Activated CD4-positive, alpha-beta T cell treated with anti-CD3 and anti-CD28 coated beads, Interleukin-2, amount 50 U/mL, for 24 hours (primary cell): ENCODE measurements around the gene APOOL.
"Not testable (repeated sequence)": the region's sequence is repeated elsewhere in the genome, so short reads cannot be mapped to it uniquely, and the experiment has no call there.

Experiments
- DNase-seq, 2 donors: peaks; one replicate each; pipeline ENCODE4 v3.0.0-alpha.2; 2020; ENCODE audit warnings: low read depth in 1 of 2, low spot score in 1 of 2

Gene APOOL

DNA sequence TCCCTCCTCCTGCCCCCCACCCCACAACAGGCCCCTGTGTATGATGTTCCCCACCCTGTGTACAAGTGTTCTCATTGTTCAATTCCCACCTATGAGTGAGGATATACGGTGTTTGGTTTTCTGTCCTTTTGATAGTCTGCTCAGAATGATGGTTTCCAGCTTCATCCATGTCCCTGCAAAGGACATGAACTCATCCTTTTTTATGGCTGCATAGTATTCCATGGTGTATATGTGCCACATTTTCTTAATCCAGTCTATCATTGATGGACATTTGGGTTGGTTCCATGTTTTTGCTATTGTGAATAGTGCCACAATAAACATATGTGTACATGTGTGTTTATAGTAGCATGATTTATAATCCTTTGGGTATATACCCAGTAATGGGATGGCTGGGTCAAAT, 73.6 kb downstream of the APOOL start:
- not testable (repeated sequence) for DNase-seq

DNA sequence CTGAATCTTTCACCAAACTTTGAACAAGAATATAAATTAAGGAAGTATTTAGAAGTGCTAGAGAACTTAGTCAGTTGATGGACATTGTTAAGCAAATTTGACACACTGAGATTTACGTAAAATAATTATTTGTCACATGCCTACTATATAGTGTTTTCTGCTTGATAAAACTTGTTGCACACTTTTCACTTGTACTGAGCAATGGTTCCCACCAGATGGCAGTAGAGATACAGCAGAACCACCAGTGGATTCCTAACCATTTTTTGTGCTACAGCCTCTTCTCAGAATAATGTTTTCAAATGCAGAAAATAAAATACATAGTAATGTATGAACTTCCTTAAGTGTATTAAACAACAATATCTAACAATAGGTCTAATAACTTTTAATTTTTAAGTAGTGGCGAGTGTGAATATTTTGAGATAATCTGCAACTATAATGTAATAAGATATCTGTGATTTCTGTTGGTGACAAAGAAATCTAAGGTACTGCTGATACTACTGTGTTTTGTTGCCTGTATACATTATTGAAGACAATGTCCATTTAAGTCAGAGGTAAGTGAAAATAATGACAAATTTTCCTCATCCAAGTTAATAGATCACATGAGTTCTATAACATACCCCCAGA, 81.2 kb downstream of the APOOL start:
- DNase-seq = peak in 1 of 2 donors; percentile 1

DNA sequence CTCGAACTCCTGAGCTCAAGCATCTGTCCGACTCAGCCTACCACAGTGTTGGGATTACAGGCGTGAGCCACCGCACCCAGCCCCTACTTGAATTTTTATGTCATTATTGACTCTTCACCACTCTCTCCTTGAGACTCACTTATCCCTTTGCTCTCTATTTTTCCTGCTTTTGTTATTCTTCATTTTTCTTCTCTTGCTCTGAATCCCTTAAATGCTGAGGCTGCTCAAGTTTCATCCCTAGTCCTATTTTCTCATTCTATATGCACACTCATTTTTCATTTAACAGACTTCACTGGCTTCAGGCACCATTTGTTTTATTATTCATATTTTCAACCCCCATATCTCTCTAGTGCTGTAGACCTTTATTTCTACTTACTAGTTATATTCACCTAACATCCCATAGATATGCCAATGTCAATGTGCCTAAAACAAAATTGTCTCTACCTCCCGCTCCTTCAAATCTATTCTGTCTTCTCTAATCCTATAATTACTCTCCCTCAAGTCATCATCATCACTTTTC, 85.7 kb downstream of the APOOL start:
- no peak for DNase-seq

DNA sequence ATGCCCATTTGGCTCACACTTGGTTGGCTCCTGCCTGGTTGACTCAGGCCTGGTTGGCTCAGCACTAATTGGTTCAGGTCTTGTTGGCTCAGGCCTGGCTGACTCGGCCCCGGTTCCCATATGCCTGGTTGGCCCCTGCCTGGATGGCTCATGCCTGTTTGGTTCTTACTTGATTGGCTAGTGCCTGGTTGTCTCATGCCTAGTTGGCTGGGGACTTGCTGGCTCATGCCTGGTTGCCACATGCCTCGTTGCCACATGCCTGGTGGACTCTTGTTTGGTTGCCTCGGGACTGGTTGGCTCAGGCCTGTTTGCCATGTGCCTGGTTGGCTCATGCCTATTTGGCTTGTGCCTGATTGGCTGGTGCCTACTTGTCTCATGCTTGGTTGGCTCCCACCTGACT, 103.7 kb downstream of the APOOL start:
- no peak for DNase-seq

DNA sequence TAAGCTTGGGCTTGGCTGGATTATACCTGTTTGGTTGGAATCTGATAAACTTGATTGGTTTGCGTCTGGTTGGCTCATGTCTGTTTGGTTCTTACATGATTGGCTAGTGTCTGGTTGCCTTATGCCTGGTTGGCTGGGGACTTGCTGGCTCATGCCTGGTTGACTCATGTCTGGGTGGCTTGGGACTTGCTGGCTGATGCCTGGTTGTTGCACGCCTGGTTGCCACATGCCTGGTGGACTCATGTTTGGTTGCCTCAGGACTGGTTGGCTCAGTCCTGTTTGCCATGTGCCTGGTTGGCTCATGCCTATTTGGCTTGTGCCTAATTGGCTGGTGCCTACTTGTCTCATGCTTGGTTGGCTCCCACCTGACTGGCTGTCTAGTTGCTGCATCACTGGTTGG, 104.5 kb downstream of the APOOL start:
- DNase-seq = no peak

DNA sequence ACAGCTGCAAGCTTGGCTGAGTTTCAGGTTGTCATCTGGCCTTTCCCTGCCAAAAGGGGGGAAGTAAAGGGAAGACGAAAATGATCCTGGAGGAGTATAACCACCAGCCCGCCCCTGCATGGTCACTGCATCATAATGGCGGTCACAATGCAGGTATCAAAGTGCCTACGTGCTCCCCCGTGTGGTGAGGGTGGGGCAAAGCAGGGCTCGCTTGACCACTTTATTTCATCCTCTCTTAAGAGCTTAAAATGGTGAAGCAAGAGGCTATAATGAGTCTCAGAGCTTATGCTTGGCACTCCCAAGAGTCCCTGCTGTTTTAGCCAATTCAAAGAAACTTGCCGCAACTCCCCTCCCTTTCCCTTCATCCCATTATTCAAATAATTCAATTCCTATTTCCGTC, 105.6 kb downstream of the APOOL start:
- no peak for DNase-seq

DNA sequence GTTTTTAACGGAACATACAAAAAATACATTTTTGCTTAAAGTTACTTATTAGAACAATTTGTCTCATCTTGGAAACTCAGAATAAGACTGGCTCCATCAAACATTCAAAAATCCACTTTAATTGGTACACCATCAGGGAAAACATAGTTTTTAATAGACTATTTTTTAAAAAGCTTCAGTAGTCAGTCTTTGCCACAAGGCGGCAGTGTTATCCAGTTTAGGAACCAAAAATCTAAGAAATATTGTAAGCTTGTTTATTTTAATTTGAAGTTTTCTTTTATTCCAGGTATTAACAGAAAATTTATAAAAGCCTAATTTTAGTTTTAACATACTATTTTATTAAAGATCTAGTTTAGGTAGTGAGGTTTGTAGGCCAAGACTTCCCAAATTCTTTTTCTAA, 107.7 kb downstream of the APOOL start:
- no peak for DNase-seq

DNA sequence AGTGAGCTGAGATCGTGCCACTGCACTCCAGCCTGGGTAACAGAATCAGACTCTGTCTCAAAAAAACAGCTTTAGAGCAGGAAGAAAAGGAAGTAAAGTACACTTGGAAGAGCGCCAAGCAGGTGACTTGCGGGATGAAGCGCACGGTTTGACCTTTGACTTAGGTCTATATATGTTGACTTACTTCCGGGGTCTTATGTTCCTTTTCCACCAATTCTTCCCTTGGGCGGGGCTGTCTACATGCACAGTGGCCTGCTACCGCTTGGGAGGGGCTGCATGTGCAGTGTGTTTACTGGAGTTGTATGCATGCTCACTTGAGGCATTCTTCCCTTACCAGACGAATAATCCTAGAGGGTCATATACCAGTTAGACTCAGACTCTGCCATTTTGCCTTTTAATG, 108.6 kb downstream of the APOOL start:
- no peak for DNase-seq

DNA sequence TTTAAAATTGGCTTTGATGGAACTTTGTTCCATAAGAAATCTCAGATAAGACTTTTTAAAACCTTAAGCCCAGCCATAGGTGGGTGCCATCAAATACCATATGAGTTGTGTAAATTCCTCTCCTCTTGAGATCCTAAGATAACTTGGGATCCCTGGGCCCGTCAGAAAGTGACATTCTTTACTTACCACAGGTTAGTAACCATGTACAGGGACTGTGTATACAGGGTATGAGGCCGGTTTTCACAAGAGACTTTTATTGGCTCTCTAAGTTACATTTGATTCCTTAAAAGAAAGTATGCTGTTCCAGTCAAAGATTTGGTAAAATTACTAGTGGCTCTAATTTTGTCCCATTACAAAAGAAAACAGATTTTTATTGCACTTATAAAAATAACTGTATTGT, 110.1 kb downstream of the APOOL start:
- no peak for DNase-seq

DNA sequence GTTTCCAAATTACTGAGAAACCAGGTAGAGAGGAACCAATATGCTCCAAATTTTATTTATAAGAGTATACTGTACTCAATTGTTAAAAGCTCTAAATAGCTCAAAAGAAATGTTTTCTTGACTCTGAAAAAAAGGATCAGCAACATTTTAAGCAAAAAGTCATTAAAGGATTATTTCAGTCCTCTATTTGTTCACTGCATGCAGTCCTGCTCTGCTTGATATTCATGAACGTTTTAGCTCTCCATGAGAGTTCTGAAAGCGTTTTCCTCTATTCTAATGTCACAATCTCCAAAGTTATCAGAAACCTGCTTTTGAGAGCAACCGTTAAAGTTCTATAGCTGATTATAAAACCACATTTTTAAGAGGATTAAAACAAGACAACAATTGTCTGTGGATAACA, 110.5 kb downstream of the APOOL start:
- DNase-seq = no peak

DNA sequence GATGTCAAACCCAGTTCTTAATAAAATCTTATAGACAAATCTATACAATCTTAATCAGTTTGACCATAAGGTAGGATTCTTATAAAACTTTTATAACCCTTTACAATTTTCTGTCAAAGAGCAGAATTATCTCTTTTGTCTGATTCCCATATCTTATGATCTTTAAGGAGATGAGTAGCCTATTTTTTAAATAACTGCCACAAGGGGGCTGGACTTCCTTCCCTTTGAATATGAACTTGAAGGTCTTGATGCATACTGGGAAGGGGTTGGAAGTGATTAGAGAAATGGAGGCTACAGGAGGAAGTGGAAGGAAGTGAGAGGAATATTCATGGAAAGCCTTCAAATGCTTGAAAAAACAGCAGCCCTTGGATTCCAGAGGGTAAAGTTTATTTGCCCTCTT, 111.1 kb downstream of the APOOL start:
- no peak for DNase-seq

DNA sequence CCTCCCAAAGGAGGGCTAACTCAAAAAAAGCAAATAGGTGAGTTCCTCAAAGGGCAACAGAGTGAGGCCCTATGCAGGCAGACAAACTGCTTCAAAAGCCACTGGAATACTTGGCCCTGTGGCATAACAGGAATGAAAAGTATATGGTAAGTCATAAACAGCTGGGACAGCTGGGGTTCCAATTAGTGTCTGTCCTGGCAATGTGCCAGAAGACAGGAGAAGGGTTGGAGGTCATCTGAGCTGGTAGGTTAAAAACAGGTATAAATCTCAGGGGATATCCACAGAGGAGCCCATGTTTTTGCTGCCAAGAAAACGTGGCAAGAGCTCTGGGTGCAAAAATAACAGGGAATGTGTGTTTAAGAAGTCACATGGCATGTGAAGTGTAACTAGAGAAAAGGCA, 111.6 kb downstream of the APOOL start:
- no peak for DNase-seq

DNA sequence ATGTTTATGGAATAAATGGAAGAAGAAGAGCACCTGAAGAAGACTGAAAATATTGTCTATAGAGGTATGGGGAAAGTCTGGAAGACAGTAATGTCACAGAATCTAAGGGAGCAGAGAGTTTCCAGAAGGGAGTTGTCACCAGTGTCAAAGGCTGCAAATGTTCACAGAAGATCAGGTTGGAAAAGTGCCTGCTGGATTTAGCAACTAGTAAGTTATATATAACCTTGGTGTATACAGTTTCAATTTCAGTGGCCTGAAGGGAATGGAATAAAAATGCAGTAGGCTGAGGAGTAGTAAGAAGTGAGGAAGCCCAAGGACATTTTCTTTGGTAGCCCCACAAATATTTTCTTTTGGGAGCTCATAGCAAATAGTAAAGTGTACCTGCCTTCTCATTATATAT, 132.7 kb downstream of the APOOL start:
- DNase-seq = no peak

DNA sequence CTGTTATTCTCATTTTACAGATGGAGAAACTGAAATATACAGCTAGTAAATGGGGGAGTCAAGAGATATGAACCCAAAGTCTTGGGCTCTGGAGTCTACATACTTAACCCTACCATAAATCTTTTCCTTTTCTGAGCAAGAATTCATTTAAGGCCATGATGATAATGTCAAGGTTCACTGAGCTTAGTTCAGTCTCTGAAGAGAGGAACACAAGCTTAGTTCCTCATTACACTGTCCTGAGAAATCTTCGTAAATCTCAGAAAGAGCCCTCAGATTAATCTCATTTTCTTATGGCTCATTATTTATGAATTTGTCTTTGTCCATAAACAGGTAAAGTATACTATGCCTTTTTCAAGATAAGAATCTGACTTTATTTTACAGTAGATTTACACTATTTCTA, 135.7 kb downstream of the APOOL start:
- no peak for DNase-seq

DNA sequence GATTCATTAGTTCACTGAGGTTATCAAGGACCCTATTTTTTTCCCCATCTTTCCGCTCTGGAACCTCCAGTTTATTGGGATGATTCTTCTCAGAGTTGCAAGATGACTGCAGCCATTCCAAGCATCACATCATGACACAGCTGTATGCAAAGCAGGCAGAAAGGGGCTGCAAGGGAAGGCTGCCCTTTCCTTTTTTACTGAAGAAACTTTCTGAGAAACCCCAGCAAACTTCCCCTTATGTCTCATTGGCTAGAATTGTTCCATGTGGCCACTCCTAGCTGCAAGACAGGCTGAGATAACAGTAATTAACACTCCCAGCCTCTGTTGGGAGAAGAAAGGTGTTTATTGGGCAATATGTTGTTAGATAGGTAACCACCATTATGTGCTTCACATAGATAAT, 137.3 kb downstream of the APOOL start:
- no peak for DNase-seq
